Endothelial cell of umbilical vein (primary cell): ENCODE results near the gene SUPT3H. TPM values are rescaled to one million over a fixed set of nuclear protein-coding genes. Genes with fewer than 3 reads are reported as not detected.

ENCODE experiments used
- BruUV-seq: library from RNA; stranded (reverse); fragments of 400-500 nt; replicated peaks from 2 replicates; lab custom pipeline; 2021; lab: Mats Ljungman, UMichigan
- CTCF ChIA-PET: fragments of 300-600, 350-600 bp; sonication (Branson Sonifier 250); formaldehyde crosslinking; loops from one replicate; lab custom pipeline; 2021; ENCODE audit warnings: antibody characterized with exemption, inconsistent platforms; lab: Charles Lee
- POLR2A ChIA-PET: fragments of 300-600, 350-600 bp; sonication (Branson Sonifier 250); formaldehyde crosslinking; loops from one replicate; lab custom pipeline; 2021; ENCODE audit warnings: antibody characterized with exemption, inconsistent platforms; lab: Charles Lee
- DNase-seq: peaks from one replicate; pipeline ENCODE4 v3.0.0-alpha.2; 2011; ENCODE audit warnings: low read depth, low spot score
- FAIRE-seq: peaks from 2 replicates; lab custom pipeline; 2011; peaks lifted over from hg19 to GRCh38; lab: Jason Lieb, UNC
- H2AFZ ChIP-seq: 2 replicates; pipeline ENCODE4 v1.6.0; 2012; ENCODE audit warnings: low read depth, low read length, control low read depth, inconsistent platforms
- H3K27ac ChIP-seq: 2 replicates; pipeline ENCODE4 v1.5.1; 2011; ENCODE audit warnings: low read depth, mild to moderate bottlenecking, control low read depth, low read length, moderate library complexity; ENCODE audit not compliant: insufficient read depth
- H3K27me3 ChIP-seq, 2 experiments: 2 replicates each; pipeline versions ENCODE4 v1.6.0 to v1.6.1; 2011; ENCODE audit warnings: low read length in 2 of 2, mixed read lengths in 1 of 2; ENCODE audit not compliant: control insufficient read depth in 2 of 2, insufficient read depth in 2 of 2
- H3K36me3 ChIP-seq, 2 experiments: 2 replicates in 1 of 2; 3 replicates in 1 of 2; pipeline ENCODE4 v1.5.1; 2011; ENCODE audit warnings: low read length in 2 of 2, mild to moderate bottlenecking in 1 of 2, moderate library complexity in 1 of 2; ENCODE audit not compliant: control insufficient read depth in 2 of 2, insufficient read depth in 2 of 2; ENCODE audit errors: extremely low read depth in 1 of 2
- H3K4me1 ChIP-seq: 3 replicates; pipeline ENCODE4 v1.5.1; 2011; ENCODE audit warnings: mild to moderate bottlenecking, low read length; ENCODE audit not compliant: control insufficient read depth, insufficient read depth; ENCODE audit errors: extremely low read depth
- H3K4me2 ChIP-seq: 2 replicates; pipeline ENCODE4 v1.6.1; 2011; ENCODE audit warnings: low read length, control low read depth, mixed read lengths; ENCODE audit not compliant: insufficient read depth
- H3K4me3 ChIP-seq, 3 experiments: fragments of 200-600 bp in 1 of 3; sonication (generic), shearing (Covaris generic) in 1 of 3; replicated peaks in 1 of 3; 2 replicates each; pipeline ENCODE4 v1.5.1; 2011 to 2016; ENCODE audit warnings: control low read depth in 3 of 3, low read length in 3 of 3, mild to moderate bottlenecking in 2 of 3, inconsistent platforms in 1 of 3, low read depth in 1 of 3, moderate library complexity in 1 of 3; ENCODE audit not compliant: insufficient read depth in 1 of 3
- H3K79me2 ChIP-seq: 2 replicates; pipeline ENCODE4 v1.6.0; 2012; ENCODE audit warnings: low read length, inconsistent platforms; ENCODE audit not compliant: control insufficient read depth, insufficient read depth
- H3K9ac ChIP-seq: replicated peaks from 2 replicates; pipeline ENCODE3; 2011; ENCODE audit warnings: low read length, control low read depth; ENCODE audit not compliant: insufficient read depth; ENCODE audit errors: extremely low read depth
- H3K9me1 ChIP-seq: replicated peaks from 3 replicates; pipeline ENCODE4 v1.6.0; 2011; ENCODE audit warnings: mild to moderate bottlenecking, low read length; ENCODE audit not compliant: control insufficient read depth, insufficient read depth; ENCODE audit errors: extremely low read depth
- H3K9me3 ChIP-seq: replicated peaks from 2 replicates; pipeline ENCODE4 v1.5.1; 2012; ENCODE audit warnings: low read length, inconsistent platforms; ENCODE audit not compliant: control insufficient read depth, insufficient read depth
- H4K20me1 ChIP-seq: replicated peaks from 2 replicates; pipeline ENCODE3; 2011; ENCODE audit warnings: mild to moderate bottlenecking, low read length; ENCODE audit not compliant: control insufficient read depth, insufficient read depth; ENCODE audit errors: extremely low read depth
- EZH2 ChIP-seq: IDR thresholded peaks from 2 replicates; pipeline ENCODE4 v1.6.1; 2012; ENCODE audit warnings: borderline replicate concordance, low read depth, mild to moderate bottlenecking, moderate library complexity, low read length, inconsistent platforms; ENCODE audit not compliant: severe bottlenecking
- FOS ChIP-seq: IDR thresholded peaks from 2 replicates; pipeline ENCODE4 v1.6.1; 2011; ENCODE audit warnings: mild to moderate bottlenecking, low read length, moderate library complexity, borderline replicate concordance; ENCODE audit not compliant: insufficient read depth
- GATA2 ChIP-seq: IDR thresholded peaks from 2 replicates; pipeline ENCODE4 v1.7.0; 2011; ENCODE audit warnings: low read depth, mild to moderate bottlenecking, moderate library complexity, mixed read lengths, low read length; ENCODE audit not compliant: insufficient read length, insufficient read depth
- JUN ChIP-seq: IDR thresholded peaks from 2 replicates; pipeline ENCODE4 v1.6.1; 2011; ENCODE audit warnings: borderline replicate concordance, low read depth; ENCODE audit not compliant: insufficient read length, insufficient read depth
- MYC ChIP-seq: IDR thresholded peaks from one replicate; pipeline ENCODE4 v1.6.1; 2011; ENCODE audit warnings: mild to moderate bottlenecking, low read depth, low read length
- POLR2A ChIP-seq: IDR thresholded peaks from 2 replicates; pipeline ENCODE4 v1.6.1; 2012; ENCODE audit warnings: low read depth, mild to moderate bottlenecking, control low read depth, low read length
- POLR2AphosphoS5 ChIP-seq: IDR thresholded peaks from 2 replicates; pipeline ENCODE4 v1.6.1; 2012; ENCODE audit warnings: low read depth, mild to moderate bottlenecking, control low read depth, low read length, moderate library complexity; ENCODE audit not compliant: insufficient read depth
- dilution Hi-C: fragments of 300-500 bp; cut with MboI; formaldehyde crosslinking; loops from one replicate; pipeline ENCODE4 v1.15.0; 2019; ENCODE audit warnings: low sequenced_read_pairs; ENCODE audit not compliant: extremely low pct_ligation_motif_present
- intact Hi-C: fragments of 100-400 bp; cut with micrococcal nuclease; formaldehyde crosslinking; loops from one replicate; pipeline ENCODE4 v1.10.0; 2022
- polyA plus RNA-seq, 4 experiments: library from polyadenylated mRNA; depleted of rRNA in 3 of 4; stranded (reverse) in 3 of 4; unstranded in 1 of 4; fragments of >200 nt; gene quantifications; 2 replicates each; pipeline versions ENCODE4 v1.2.1 to v1.2.3, GENCODE V29; 2011 to 2012; ENCODE audit warnings: missing spikeins in 1 of 4
- total RNA-seq: library from RNA; stranded (reverse); gene quantifications from 2 replicates; pipeline ENCODE4 v1.2.3, GENCODE V29; 2021
- TF ChIP-seq, protein P1 (sequence below): IDR thresholded peaks from 2 replicates; pipeline ENCODE4 v1.6.1; 2011; ENCODE audit not compliant: insufficient read depth, insufficient read length
- TF ChIP-seq, protein P2 (sequence below), 2 donors: IDR thresholded peaks; 1 replicate in 1 of 2; 2 replicates in 1 of 2; pipeline ENCODE4 v1.5.1; 2011; ENCODE audit warnings: low read length in 2 of 2, mild to moderate bottlenecking in 2 of 2, moderate library complexity in 2 of 2, control low read depth in 1 of 2, inconsistent platforms in 1 of 2, low read depth in 1 of 2; ENCODE audit not compliant: insufficient read depth in 1 of 2; ENCODE audit errors: extremely low read depth in 1 of 2

The SUPT3H gene
- total and polyA plus RNA-seq, 2 donors (not counting 3 experiments of a cell fraction or from before 2014, with no cell fraction given), result 8.3 to 9.8 TPM

DNA sequence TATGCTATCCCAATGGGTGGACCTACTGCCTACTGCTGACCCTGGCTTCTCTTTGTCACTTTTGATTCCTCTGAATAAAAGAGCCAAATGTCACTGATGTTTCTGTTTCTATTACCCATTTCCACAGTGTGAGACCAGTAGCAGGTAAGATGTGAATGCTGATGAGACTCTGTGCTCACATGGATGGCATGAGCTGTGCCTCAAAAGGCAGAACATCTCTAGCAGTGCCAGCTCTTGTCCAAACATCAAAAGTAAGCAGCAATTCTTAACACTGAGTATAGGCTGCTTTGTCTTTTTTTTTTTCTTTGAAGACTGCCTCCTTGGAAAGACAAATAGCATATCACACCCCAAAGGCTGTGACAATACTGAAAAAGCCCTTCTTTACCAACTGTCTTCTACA, 508.8 kb downstream of the SUPT3H start:
- no peak overlapping the region for H3K27ac ChIP-seq
- BruUV-seq, result no TSS peak
- H3K36me3 ChIP-seq, result no peaks in the 10 kb centered on the region
- DNase-seq (no peak), FAIRE-seq (no peak)
- H3K4me1 ChIP-seq, result no peaks in the 10 kb centered on the region
- dilution Hi-C loops, result no loop called here
- H3K27me3 ChIP-seq, result no peaks in the 10 kb centered on the region
- ChIA-PET POLR2A (no interaction called here), CTCF (no interaction called here)
- H3K4me2 ChIP-seq, result no peak overlapping the region
- H3K79me2 ChIP-seq, result no peaks in the 10 kb centered on the region
- intact Hi-C loops, result no loop called here
- no peak overlapping the region for H3K4me3 ChIP-seq
- H2AFZ ChIP-seq, result no peak overlapping the region
- TF ChIP-seq FOS (no peak), EZH2 (no peak), POLR2A (no peak), MYC (no peak), JUN (no peak), POLR2AphosphoS5 (no peak), GATA2 (no peak)
- TF ChIP-seq, protein P1, sequence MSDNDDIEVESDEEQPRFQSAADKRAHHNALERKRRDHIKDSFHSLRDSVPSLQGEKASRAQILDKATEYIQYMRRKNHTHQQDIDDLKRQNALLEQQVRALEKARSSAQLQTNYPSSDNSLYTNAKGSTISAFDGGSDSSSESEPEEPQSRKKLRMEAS, result no peak
- TF ChIP-seq, protein P2, sequence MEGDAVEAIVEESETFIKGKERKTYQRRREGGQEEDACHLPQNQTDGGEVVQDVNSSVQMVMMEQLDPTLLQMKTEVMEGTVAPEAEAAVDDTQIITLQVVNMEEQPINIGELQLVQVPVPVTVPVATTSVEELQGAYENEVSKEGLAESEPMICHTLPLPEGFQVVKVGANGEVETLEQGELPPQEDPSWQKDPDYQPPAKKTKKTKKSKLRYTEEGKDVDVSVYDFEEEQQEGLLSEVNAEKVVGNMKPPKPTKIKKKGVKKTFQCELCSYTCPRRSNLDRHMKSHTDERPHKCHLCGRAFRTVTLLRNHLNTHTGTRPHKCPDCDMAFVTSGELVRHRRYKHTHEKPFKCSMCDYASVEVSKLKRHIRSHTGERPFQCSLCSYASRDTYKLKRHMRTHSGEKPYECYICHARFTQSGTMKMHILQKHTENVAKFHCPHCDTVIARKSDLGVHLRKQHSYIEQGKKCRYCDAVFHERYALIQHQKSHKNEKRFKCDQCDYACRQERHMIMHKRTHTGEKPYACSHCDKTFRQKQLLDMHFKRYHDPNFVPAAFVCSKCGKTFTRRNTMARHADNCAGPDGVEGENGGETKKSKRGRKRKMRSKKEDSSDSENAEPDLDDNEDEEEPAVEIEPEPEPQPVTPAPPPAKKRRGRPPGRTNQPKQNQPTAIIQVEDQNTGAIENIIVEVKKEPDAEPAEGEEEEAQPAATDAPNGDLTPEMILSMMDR (IDR thresholded peaks at IDR 0.05; ENCODE audit: extremely low read depth in 1 of 2, insufficient read depth in 1 of 2, low read depth in 1 of 2, low read length in 2 of 2), result no peak
- H4K20me1 ChIP-seq, result no peaks in the 10 kb centered on the region
- H3K9ac ChIP-seq, result no peak overlapping the region
- H3K9me3 ChIP-seq, result no peaks in the 10 kb centered on the region
- no peaks in the 10 kb centered on the region for H3K9me1 ChIP-seq
